ENCODE results near the gene BCAP31. TPM values are rescaled to one million over a fixed set of nuclear protein-coding genes. Genes with fewer than 3 reads are reported as not detected.

BCAP31 gene
- total and polyA plus RNA-seq, 12 donors, result 121 to 343 (median 271) TPM

DNA sequence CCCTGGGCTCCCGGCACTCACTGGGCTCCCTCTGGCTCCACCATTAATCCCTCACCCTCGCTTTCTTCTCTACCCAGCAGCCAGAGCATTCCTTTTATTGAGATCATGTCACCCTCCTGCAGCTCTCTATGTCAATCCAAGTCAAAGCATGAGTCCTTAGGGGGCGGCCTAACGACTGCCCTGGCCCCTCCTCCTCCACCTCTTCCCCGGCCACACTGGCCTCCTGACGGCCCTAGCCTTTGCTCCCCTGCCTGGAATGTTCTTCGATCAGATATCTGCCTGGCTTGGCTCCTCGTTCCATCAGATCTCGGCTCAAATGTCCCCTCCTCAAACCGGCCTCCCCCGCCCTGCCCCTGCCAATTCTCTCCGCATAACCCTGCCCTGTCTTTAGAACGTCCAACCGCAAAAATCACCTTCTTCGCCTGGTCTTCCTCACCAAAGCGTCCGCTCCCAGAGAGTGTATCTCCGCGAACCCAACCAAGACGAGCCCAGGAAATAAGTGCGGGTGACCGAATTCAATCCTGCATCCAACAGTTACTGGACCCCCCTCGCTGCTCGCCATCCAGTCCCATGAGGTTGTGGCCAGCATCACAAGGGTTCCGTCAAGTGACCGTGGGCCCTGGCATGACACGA, 49.9 kb downstream of the BCAP31 start:
- intact Hi-C loops (cut with DNase I), result loop anchor here in 1 of 2 donors (5.0 kb wide), 1 partner anchor 122 kb away; no protein-coding TSS in a partner anchor
- TF ChIP-seq, protein P1, sequence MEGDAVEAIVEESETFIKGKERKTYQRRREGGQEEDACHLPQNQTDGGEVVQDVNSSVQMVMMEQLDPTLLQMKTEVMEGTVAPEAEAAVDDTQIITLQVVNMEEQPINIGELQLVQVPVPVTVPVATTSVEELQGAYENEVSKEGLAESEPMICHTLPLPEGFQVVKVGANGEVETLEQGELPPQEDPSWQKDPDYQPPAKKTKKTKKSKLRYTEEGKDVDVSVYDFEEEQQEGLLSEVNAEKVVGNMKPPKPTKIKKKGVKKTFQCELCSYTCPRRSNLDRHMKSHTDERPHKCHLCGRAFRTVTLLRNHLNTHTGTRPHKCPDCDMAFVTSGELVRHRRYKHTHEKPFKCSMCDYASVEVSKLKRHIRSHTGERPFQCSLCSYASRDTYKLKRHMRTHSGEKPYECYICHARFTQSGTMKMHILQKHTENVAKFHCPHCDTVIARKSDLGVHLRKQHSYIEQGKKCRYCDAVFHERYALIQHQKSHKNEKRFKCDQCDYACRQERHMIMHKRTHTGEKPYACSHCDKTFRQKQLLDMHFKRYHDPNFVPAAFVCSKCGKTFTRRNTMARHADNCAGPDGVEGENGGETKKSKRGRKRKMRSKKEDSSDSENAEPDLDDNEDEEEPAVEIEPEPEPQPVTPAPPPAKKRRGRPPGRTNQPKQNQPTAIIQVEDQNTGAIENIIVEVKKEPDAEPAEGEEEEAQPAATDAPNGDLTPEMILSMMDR (IDR thresholded peaks at IDR 0.05), result no peak
- TF ChIP-seq POLR2A (IDR thresholded peaks at IDR 0.05), result no peak
- Histone ChIP-seq H3K36me3 (replicated peaks in 1 of 2) (no peaks in the 10 kb centered on the region), H3K27ac (no peak overlapping the region), H3K4me1 (replicated peaks in 1 of 2) (no peaks in the 10 kb centered on the region), H3K9me3 (replicated peaks in 1 of 3) (no peaks in the 10 kb centered on the region), H3K27me3 (peaks cover 24% of the 10 kb centered on the region), H3K4me3 (no peak overlapping the region)
- DNase-seq, result peak in 1 of 7 donors; percentile 18
- WGBS, 4 donors, result 72 to 84% (median 79%) methylated on average over 12 to 27 of the region's 27 CpGs

DNA sequence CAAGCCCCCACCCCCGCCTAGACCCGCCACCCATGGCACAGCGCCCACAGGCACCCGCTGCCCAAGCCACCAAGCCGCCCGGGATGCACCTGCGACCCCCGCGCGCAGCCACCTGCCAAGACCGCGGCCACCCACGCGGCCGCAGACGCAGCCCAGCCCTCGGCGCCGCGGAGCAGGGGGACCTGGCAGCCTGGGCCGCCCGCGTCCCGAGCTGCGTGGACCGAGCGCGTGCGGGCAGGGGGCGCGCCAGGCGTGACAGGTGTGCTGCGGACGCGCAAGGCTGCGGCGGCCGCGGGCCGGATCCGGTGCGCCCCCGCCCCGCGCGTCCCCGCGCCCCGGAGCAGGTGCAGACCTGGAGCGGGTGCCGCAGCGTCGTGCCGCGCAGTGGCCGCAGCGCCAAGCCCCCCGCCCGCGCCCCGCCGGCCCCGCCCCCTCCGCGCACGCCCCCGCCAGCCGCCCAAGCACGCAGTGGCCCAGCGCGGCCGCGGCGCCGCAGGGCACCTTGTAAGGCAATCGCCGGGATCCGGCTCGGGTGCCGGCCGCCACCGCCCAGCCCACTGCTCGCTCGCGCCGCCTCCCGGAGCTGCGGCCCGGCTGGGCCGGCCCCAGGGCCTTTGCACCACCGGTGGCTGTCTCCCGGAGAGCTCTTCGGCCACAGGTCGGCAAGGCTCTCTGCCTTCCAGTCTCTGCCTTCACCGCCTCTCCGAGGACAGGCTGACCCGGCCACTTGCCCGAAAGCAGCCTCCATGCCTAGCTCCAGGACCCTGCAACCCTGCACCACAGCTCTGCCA, 50.6 kb downstream of the BCAP31 start, which contains the start of gene PNCK:
Gene PNCK (minus strand): TSS at position 386 of the 791 bp plus-strand sequence. CDS start 737 bp downstream, outside the sequence.
- H3K36me3 ChIP-seq (replicated peaks in 1 of 2), result no peaks in the 10 kb centered on the region
- TF ChIP-seq POLR2A (IDR thresholded peaks at IDR 0.05), result no peak
- TF ChIP-seq, protein P1 (IDR thresholded peaks at IDR 0.05), result no peak
- no peak within 1 kb of the TSS for H3K4me3 ChIP-seq
- WGBS, 4 donors, result 8 to 46% (median 35%) methylated on average over 11 to 70 of the region's 98 CpGs
- H3K27ac ChIP-seq, result no peak within 1 kb of the TSS
- H3K9me3 ChIP-seq (replicated peaks in 1 of 3), result no peaks in the 10 kb centered on the region
- H3K4me1 ChIP-seq (replicated peaks in 1 of 2), result no peaks in the 10 kb centered on the region
- H3K27me3 ChIP-seq, result peaks cover 24% of the 10 kb centered on the region
- peak in 2 of 7 donors; percentile 4 to 7 for DNase-seq
- intact Hi-C loops (cut with DNase I), result loop anchor here in 1 of 2 donors (5.0 kb wide), 1 partner anchor 121 kb away; no protein-coding TSS in a partner anchor

DNA sequence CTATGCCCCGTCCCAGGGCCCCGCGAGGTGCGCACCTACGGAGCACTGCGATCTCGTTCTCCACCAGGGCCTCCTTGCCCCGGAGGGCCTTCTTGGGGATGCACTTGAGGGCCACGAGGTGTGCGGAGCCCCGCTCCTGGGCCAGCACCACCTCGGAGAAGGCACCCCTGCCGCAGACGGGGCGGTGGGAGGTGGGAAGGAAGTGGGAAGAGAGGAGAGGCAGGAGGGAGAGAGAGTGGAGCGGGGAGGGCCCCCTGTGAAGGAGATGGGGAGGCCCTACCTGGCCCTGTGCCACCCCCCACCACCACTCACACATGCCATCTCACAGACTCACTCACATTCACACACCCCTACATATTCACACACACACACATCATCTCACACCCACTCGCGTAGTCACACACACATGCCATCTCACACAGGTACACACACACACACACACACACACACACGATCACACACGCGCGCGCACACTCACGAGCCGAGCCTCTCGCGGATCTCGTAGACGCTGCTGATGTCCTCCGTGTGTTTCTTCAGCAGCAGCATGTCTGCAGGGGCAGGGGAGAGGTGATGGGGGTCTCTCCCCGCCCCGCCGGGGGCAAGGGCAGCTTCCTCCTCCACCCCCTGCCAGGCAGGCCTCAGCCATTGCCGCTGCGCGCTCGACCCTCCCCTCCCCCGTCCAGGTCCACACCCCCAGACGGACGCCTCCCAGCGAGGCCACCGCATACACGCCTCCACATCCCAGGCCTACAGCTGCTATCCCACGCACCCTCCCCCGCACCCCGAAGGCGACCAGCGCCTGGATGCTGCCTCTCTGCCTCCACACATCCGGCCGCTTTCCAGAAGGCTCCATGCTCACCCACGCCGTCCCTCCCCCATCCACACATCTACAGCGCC, 51.4 kb downstream of the BCAP31 start:
- peak in 2 of 7 donors; percentile 9 to 14 for DNase-seq
- Histone ChIP-seq H3K36me3 (replicated peaks in 1 of 2) (no peaks in the 10 kb centered on the region), H3K4me3 (no peak overlapping the region), H3K4me1 (replicated peaks in 1 of 2) (no peaks in the 10 kb centered on the region), H3K27ac (no peak overlapping the region), H3K9me3 (replicated peaks in 1 of 3) (no peaks in the 10 kb centered on the region), H3K27me3 (peaks cover 24% of the 10 kb centered on the region)
- no peak for TF ChIP-seq POLR2A (IDR thresholded peaks at IDR 0.05)
- TF ChIP-seq, protein P1 (IDR thresholded peaks at IDR 0.05), result no peak
- WGBS, 4 donors, result 50 to 79% (median 64%) methylated on average over 13 to 52 of the region's 53 CpGs
- intact Hi-C loops (cut with DNase I), result loop anchor here in 1 of 2 donors (5.0 kb wide), 1 partner anchor 120 kb away; no protein-coding TSS in a partner anchor

Measured in adrenal gland (tissue), 12 donors.